ENCODE data around the gene MUC13.

DNA sequence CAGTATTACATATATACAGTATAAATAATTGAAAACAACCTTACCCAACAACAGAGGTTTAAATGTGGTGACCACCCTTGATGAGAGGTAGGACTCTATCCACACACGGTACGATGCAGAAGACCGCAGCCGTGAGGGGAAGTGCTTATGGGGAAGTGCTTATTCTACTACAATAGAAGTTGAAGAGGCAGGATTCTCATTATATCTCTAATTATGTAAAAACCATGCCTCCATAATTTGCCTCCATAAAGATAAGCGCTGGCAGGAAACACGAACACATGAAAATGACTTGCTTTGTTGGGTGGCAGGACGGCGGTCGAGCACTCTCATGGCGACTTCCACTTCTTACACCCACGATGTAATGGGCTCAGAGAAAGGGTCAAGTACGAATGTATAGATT, 7.2 kb upstream of the MUC13 start:
- TF ChIP-seq, protein P1, sequence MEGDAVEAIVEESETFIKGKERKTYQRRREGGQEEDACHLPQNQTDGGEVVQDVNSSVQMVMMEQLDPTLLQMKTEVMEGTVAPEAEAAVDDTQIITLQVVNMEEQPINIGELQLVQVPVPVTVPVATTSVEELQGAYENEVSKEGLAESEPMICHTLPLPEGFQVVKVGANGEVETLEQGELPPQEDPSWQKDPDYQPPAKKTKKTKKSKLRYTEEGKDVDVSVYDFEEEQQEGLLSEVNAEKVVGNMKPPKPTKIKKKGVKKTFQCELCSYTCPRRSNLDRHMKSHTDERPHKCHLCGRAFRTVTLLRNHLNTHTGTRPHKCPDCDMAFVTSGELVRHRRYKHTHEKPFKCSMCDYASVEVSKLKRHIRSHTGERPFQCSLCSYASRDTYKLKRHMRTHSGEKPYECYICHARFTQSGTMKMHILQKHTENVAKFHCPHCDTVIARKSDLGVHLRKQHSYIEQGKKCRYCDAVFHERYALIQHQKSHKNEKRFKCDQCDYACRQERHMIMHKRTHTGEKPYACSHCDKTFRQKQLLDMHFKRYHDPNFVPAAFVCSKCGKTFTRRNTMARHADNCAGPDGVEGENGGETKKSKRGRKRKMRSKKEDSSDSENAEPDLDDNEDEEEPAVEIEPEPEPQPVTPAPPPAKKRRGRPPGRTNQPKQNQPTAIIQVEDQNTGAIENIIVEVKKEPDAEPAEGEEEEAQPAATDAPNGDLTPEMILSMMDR (IDR thresholded peaks at IDR 0.05): no peak
- TF ChIP-seq POLR2A (IDR thresholded peaks at IDR 0.05): no peak
- no peak for TF ChIP-seq POLR2AphosphoS5 (IDR thresholded peaks at IDR 0.05)

All from breast epithelium (tissue), 3 donors.